H1 (cell line): ENCODE measurements around the gene ITPR3. TPM values are rescaled to one million over a fixed set of nuclear protein-coding genes. Genes with fewer than 3 reads are reported as not detected.

Source experiments
- EGR1 ChIP-seq: IDR thresholded peaks from 2 replicates; pipeline ENCODE4 v1.6.1; 2011; ENCODE audit warnings: low read depth, low read length, borderline replicate concordance
- NANOG ChIP-seq: IDR thresholded peaks from 2 replicates; pipeline ENCODE4 v1.6.1; 2011; ENCODE audit warnings: low read length, low read depth, mild to moderate bottlenecking, inconsistent platforms; ENCODE audit not compliant: insufficient read depth, poor library complexity, severe bottlenecking
- POLR2AphosphoS5 ChIP-seq: IDR thresholded peaks from 2 replicates; pipeline ENCODE4 v1.6.1; 2011; ENCODE audit warnings: low read depth, low read length
- SAP30 ChIP-seq: fragments of 300-600 bp; sonication (generic); IDR thresholded peaks from 2 replicates; pipeline ENCODE4 v1.7.1; 2012; ENCODE audit warnings: low read length, moderate library complexity, mild to moderate bottlenecking, inconsistent platforms; ENCODE audit not compliant: insufficient read depth, insufficient replicate concordance
- TAF1 ChIP-seq: IDR thresholded peaks from 2 replicates; pipeline ENCODE4 v1.6.1; 2011; ENCODE audit warnings: mild to moderate bottlenecking, low read depth, low read length
- TEAD4 ChIP-seq: IDR thresholded peaks from 2 replicates; pipeline ENCODE4 v1.6.1; 2012; ENCODE audit warnings: low read depth, low read length, inconsistent platforms, mixed read lengths
- polyA plus RNA-seq, 7 experiments: library from polyadenylated mRNA; depleted of rRNA in 3 of 7; stranded (reverse) in 5 of 7; unstranded in 2 of 7; fragments of >200 nt in 5 of 7; fragments of 200-250 nt in 2 of 7; gene quantifications; 1 replicate in 5 of 7; 2 replicates in 1 of 7; 4 replicates in 1 of 7; pipeline versions ENCODE4 v1.2.1 to v1.2.3, GENCODE V29; 2011 to 2013; ENCODE audit warnings: missing spikeins in 2 of 7, mixed read lengths in 2 of 7
- total RNA-seq: library from RNA; stranded (reverse); fragmentation: NEBNext Ultra II Directional; extraction: Animal tissue kit (Norgen Biotek cat#: 25700); gene quantifications from 2 replicates; pipeline ENCODE4 v1.2.1, GENCODE V29; 2021
- TF ChIP-seq, protein P1 (sequence below): IDR thresholded peaks from 2 replicates; pipeline ENCODE4 v1.6.1; 2012; ENCODE audit warnings: inconsistent platforms

The ITPR3 gene
- total and polyA plus RNA-seq, 2 of the 8 experiments (the other 6 are each of a cell fraction or from before 2014, with no cell fraction given): 29.1 to 45.7 TPM

GRCh38 chr6:33720998-33721397 lies 99.9 kb downstream of the ITPR3 start (continued):
- TF ChIP-seq TEAD4 (no peak), SAP30 (no peak), EGR1 (no peak), NANOG (no peak), POLR2AphosphoS5 (no peak), TAF1 (no peak)
- TF ChIP-seq, protein P1, sequence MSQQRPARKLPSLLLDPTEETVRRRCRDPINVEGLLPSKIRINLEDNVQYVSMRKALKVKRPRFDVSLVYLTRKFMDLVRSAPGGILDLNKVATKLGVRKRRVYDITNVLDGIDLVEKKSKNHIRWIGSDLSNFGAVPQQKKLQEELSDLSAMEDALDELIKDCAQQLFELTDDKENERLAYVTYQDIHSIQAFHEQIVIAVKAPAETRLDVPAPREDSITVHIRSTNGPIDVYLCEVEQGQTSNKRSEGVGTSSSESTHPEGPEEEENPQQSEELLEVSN: no peak
- TF ChIP-seq, all 59 proteins: peak for 0
